Coronary artery (tissue), 2 donors: ENCODE results near the gene LIN54.
"Not testable (repeated sequence)": the region's sequence is repeated elsewhere in the genome, so short reads cannot be mapped to it uniquely, and the experiment has no call there.

Experiments
- DNase-seq: peaks from one replicate; pipeline ENCODE4 v3.0.0-alpha.2; 2017; ENCODE audit warnings: low spot score
- H3K27ac ChIP-seq, 2 donors: fragments of 200-600 bp; sonication (generic); one replicate each; pipeline ENCODE4 v1.5.1; 2016 to 2019
- H3K4me3 ChIP-seq: fragments of 200-600 bp; sonication (generic); 2 replicates; pipeline ENCODE4 v1.5.1; 2016; ENCODE audit warnings: mild to moderate bottlenecking, moderate library complexity
- CTCF ChIP-seq: fragments of 200-600 bp; sonication (generic); IDR thresholded peaks from one replicate; pipeline ENCODE4 v1.5.1; 2019; ENCODE audit warnings: antibody characterized with exemption

The LIN54 gene

GRCh38 chr4:83036991-83037665 is 26.5 kb upstream of the LIN54 start:
- Histone ChIP-seq H3K4me3 (no peak overlapping the region), H3K27ac (no peak overlapping the region)
- DNase-seq = no peak
- TF ChIP-seq CTCF = no peak

- peak within 1 kb of the TSS; percentile 82 for H3K4me3 ChIP-seq
- H3K27ac ChIP-seq = peak within 1 kb of the TSS; percentile 83 to 96
- no peak for TF ChIP-seq CTCF
- DNase-seq = peak; percentile 98
These were observed 24.2 kb upstream of the LIN54 start, which contains the start of gene COPS4 for GRCh38 chr4:83034630-83035494. Gene COPS4 (plus strand): TSS chr4:83035183. CDS start chr4:83035225, 42 bp downstream.

- no peak for TF ChIP-seq CTCF
- DNase-seq = no peak
- no peak overlapping the region for H3K4me3 ChIP-seq
- no peak overlapping the region for H3K27ac ChIP-seq
These were observed 19.1 kb upstream of the LIN54 start for GRCh38 chr4:83029688-83030087.

GRCh38 chr4:83028976-83029375 is 18.4 kb upstream of the LIN54 start:
- TF ChIP-seq CTCF = no peak
- no peak for DNase-seq
- no peak overlapping the region for H3K27ac ChIP-seq

GRCh38 chr4:83025563-83025962 is 14.9 kb upstream of the LIN54 start:
- H3K4me3 ChIP-seq = no peak overlapping the region
- no peak overlapping the region for H3K27ac ChIP-seq
- TF ChIP-seq CTCF = no peak
- no peak for DNase-seq

More at GRCh38 chr4:83028976-83029375, 18.4 kb upstream of the LIN54 start:
- H3K4me3 ChIP-seq = no peak overlapping the region

GRCh38 chr4:83024233-83024632 is 13.6 kb upstream of the LIN54 start:
- no peak for DNase-seq
- Histone ChIP-seq H3K27ac (no peak overlapping the region), H3K4me3 (no peak overlapping the region)
- TF ChIP-seq CTCF = no peak

GRCh38 chr4:83023599-83023998 is 13.0 kb upstream of the LIN54 start:
- not testable (repeated sequence) for H3K4me3 ChIP-seq, H3K27ac ChIP-seq, DNase-seq
